Stimulated activated CD4-positive, alpha-beta T cell treated with anti-CD3 and anti-CD28 coated beads, Interleukin-1b, Interleukin-23, amount 100 ng/mL, for 24 hours (primary cell): ENCODE results near the gene TRIM5.
"Not testable (repeated sequence)": the region's sequence is repeated elsewhere in the genome, so short reads cannot be mapped to it uniquely, and the experiment has no call there.

Experiments used
- DNase-seq, 4 experiments: peaks; one replicate each; pipeline ENCODE4 v3.0.0-alpha.2; 2020; ENCODE audit warnings: low read depth in 4 of 4, low spot score in 1 of 4

Gene TRIM5

GRCh38 chr11:5684646-5685362 is at the start of gene TRIM5:
TSS of gene TRIM5 (minus strand) at chr11:5685074. CDS start at chr11:5680177, 4,897 bp downstream.
- DNase-seq: peak; percentile 62 to 68 (median 65)

GRCh38 chr11:5727691-5728090 is 42.8 kb upstream of the TRIM5 start:
- no peak for DNase-seq

GRCh38 chr11:5726351-5726750 is 41.5 kb upstream of the TRIM5 start:
- DNase-seq: no peak

GRCh38 chr11:5722622-5723021 is 37.7 kb upstream of the TRIM5 start:
- no peak for DNase-seq

- no peak for DNase-seq
Measured at GRCh38 chr11:5719703-5720495, 35.0 kb upstream of the TRIM5 start.

GRCh38 chr11:5716518-5716917 is 31.6 kb upstream of the TRIM5 start:
- not testable (repeated sequence) for DNase-seq

- no peak for DNase-seq
Measured at GRCh38 chr11:5713695-5714094, 28.8 kb upstream of the TRIM5 start.

GRCh38 chr11:5712507-5712906 is 27.6 kb upstream of the TRIM5 start:
- no peak for DNase-seq

- DNase-seq: no peak
Measured at GRCh38 chr11:5705688-5706087, 20.8 kb upstream of the TRIM5 start.

- no peak for DNase-seq
Measured at GRCh38 chr11:5703741-5704536, 19.1 kb upstream of the TRIM5 start.

GRCh38 chr11:5701055-5701577 is 16.2 kb upstream of the TRIM5 start:
- no peak for DNase-seq

- no peak for DNase-seq
Measured at GRCh38 chr11:5700421-5701054, 15.7 kb upstream of the TRIM5 start.

- no peak for DNase-seq
Measured at GRCh38 chr11:5698281-5698680, 13.4 kb upstream of the TRIM5 start.

- no peak for DNase-seq
Measured at GRCh38 chr11:5696210-5696609, 11.3 kb upstream of the TRIM5 start.

- DNase-seq: no peak
Measured at GRCh38 chr11:5695580-5695979, 10.7 kb upstream of the TRIM5 start.

GRCh38 chr11:5694642-5695041 is 9.8 kb upstream of the TRIM5 start:
- DNase-seq: no peak

GRCh38 chr11:5691964-5692361 is 7.1 kb upstream of the TRIM5 start:
- no peak for DNase-seq

- not testable (repeated sequence) for DNase-seq
Measured at GRCh38 chr11:5691238-5691963, 6.5 kb upstream of the TRIM5 start.

GRCh38 chr11:5690736-5691135 is 5.9 kb upstream of the TRIM5 start:
- no peak for DNase-seq

- DNase-seq: no peak
Measured at GRCh38 chr11:5690216-5690615, 5.3 kb upstream of the TRIM5 start.
